GM06990 (cell line): Measurements from ENCODE around the gene GLYAT.

ENCODE experiments used
- DNase-seq: peaks from one replicate; pipeline ENCODE4 v3.0.0-alpha.2; 2011; ENCODE audit not compliant: insufficient read length; ENCODE audit errors: extremely low read depth
- H3K27me3 ChIP-seq: replicated peaks from 2 replicates; pipeline ENCODE4 v1.6.0; 2011; ENCODE audit warnings: low read length; ENCODE audit not compliant: control insufficient read depth, insufficient read depth
- H3K36me3 ChIP-seq: 2 replicates; pipeline ENCODE4 v1.5.1; 2011; ENCODE audit warnings: low read length; ENCODE audit not compliant: control insufficient read depth, insufficient read depth
- H3K4me3 ChIP-seq: replicated peaks from 2 replicates; pipeline ENCODE4 v1.5.1; 2011; ENCODE audit warnings: low read depth, mild to moderate bottlenecking, control low read depth, low read length
- TF ChIP-seq, protein P1 (sequence below): IDR thresholded peaks from 2 replicates; pipeline ENCODE4 v1.5.1; 2011; ENCODE audit warnings: low read length, control low read depth, mild to moderate bottlenecking, inconsistent platforms; ENCODE audit not compliant: insufficient read depth, poor library complexity, severe bottlenecking

GLYAT gene, protein sequence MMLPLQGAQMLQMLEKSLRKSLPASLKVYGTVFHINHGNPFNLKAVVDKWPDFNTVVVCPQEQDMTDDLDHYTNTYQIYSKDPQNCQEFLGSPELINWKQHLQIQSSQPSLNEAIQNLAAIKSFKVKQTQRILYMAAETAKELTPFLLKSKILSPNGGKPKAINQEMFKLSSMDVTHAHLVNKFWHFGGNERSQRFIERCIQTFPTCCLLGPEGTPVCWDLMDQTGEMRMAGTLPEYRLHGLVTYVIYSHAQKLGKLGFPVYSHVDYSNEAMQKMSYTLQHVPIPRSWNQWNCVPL

GRCh38 chr11:58731819-58732218 is at the start of gene GLYAT:
TSS of gene GLYAT (minus strand) at chr11:58731943. CDS start at chr11:58724496, 7,447 bp downstream.
- no peak for DNase-seq
- TF ChIP-seq, protein P1, sequence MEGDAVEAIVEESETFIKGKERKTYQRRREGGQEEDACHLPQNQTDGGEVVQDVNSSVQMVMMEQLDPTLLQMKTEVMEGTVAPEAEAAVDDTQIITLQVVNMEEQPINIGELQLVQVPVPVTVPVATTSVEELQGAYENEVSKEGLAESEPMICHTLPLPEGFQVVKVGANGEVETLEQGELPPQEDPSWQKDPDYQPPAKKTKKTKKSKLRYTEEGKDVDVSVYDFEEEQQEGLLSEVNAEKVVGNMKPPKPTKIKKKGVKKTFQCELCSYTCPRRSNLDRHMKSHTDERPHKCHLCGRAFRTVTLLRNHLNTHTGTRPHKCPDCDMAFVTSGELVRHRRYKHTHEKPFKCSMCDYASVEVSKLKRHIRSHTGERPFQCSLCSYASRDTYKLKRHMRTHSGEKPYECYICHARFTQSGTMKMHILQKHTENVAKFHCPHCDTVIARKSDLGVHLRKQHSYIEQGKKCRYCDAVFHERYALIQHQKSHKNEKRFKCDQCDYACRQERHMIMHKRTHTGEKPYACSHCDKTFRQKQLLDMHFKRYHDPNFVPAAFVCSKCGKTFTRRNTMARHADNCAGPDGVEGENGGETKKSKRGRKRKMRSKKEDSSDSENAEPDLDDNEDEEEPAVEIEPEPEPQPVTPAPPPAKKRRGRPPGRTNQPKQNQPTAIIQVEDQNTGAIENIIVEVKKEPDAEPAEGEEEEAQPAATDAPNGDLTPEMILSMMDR: no peak
- no peaks in the 10 kb centered on the region; the same call in 1 of the 2 replicates for H3K27me3 ChIP-seq
- no peak within 1 kb of the TSS for H3K4me3 ChIP-seq
- H3K36me3 ChIP-seq: no peaks in the 10 kb centered on the region

GRCh38 chr11:58781345-58781744 is 49.6 kb upstream of the GLYAT start:
- DNase-seq: no peak
- Histone ChIP-seq H3K27me3 (no peaks in the 10 kb centered on the region), H3K36me3 (no peaks in the 10 kb centered on the region), H3K4me3 (no peak overlapping the region)
- TF ChIP-seq, protein P1: no peak

- H3K27me3 ChIP-seq: no peaks in the 10 kb centered on the region
- H3K4me3 ChIP-seq: no peak overlapping the region
- no peak for DNase-seq
Observed at GRCh38 chr11:58780578-58780977, 48.8 kb upstream of the GLYAT start.

GRCh38 chr11:58776891-58777710 is 45.4 kb upstream of the GLYAT start:
- Histone ChIP-seq H3K36me3 (no peaks in the 10 kb centered on the region), H3K27me3 (no peaks in the 10 kb centered on the region), H3K4me3 (no peak overlapping the region)
- TF ChIP-seq, protein P1: no peak
- no peak for DNase-seq

More at GRCh38 chr11:58780578-58780977, 48.8 kb upstream of the GLYAT start:
- H3K36me3 ChIP-seq: no peaks in the 10 kb centered on the region
- TF ChIP-seq, protein P1: no peak

- Histone ChIP-seq H3K4me3 (no peak overlapping the region), H3K36me3 (no peaks in the 10 kb centered on the region), H3K27me3 (no peaks in the 10 kb centered on the region)
- DNase-seq: no peak
- TF ChIP-seq, protein P1: no peak
Observed at GRCh38 chr11:58775066-58775708, 43.4 kb upstream of the GLYAT start.
